Measurements from ENCODE around the gene OR4C11.

The OR4C11 gene

GRCh38 chr11:55607545-55607944, at the start of gene OR4C11:
OR4C11 (minus strand) TSS chr11:55607645; CDS start chr11:55604373, 3,272 bp downstream.
- no peak for DNase-seq

- no peak for DNase-seq
Observed at GRCh38 chr11:55655096-55655495, 47.7 kb upstream of the OR4C11 start.

GRCh38 chr11:55652560-55652959, 45.1 kb upstream of the OR4C11 start:
- DNase-seq, result no peak

- DNase-seq, result no peak
Observed at GRCh38 chr11:55648027-55648426, 40.6 kb upstream of the OR4C11 start, which contains the start of gene OR4S2. OR4S2 (plus strand) TSS chr11:55648327; CDS start chr11:55650904, 2,577 bp downstream.

GRCh38 chr11:55634813-55635212, 27.4 kb upstream of the OR4C11 start, which contains the start of gene OR4P4:
OR4P4 (plus strand) TSS chr11:55635113.
- DNase-seq, result no peak

GRCh38 chr11:55624531-55624930, 17.1 kb upstream of the OR4C11 start:
- DNase-seq, result no peak

- no peak for DNase-seq
Observed at GRCh38 chr11:55572548-55572947, 34.9 kb downstream of the OR4C11 start.

- DNase-seq, result no peak
Observed at GRCh38 chr11:55571828-55572227, 35.6 kb downstream of the OR4C11 start, which contains the start of gene OR4C16. OR4C16 (plus strand) TSS chr11:55572128; CDS start chr11:55572128, 0 bp downstream.

GRCh38 chr11:55554169-55554568, 53.3 kb downstream of the OR4C11 start, which contains the start of gene OR4C15:
OR4C15 (plus strand) TSS chr11:55554469; CDS start chr11:55554469, 0 bp downstream.
- DNase-seq, result no peak
